Esophagus muscularis mucosa (tissue), 4 donors: Measurements from ENCODE around the gene PDLIM4.

Experiments
- CTCF ChIP-seq, 3 experiments: fragments of 200-600 bp in 2 of 3; fragments of 450-650 bp in 1 of 3; sonication (generic) in 2 of 3; IDR thresholded peaks; one replicate each; pipeline ENCODE4 v1.5.1; 2017 to 2019; ENCODE audit warnings: antibody characterized with exemption in 3 of 3, mild to moderate bottlenecking in 2 of 3, moderate library complexity in 1 of 3
- EP300 ChIP-seq: sonication (generic); formaldehyde crosslinking; IDR thresholded peaks from one replicate; pipeline ENCODE4 v1.6.1; 2017; ENCODE audit warnings: antibody characterized with exemption
- POLR2A ChIP-seq: fragments of 450-650 bp; IDR thresholded peaks from one replicate; pipeline ENCODE4 v1.6.1; 2017; ENCODE audit warnings: antibody characterized with exemption, moderate library complexity, mild to moderate bottlenecking, low read depth
- POLR2AphosphoS5 ChIP-seq, 2 donors: sonication (generic); formaldehyde crosslinking; IDR thresholded peaks; one replicate each; pipeline ENCODE4 v1.6.1; 2017; ENCODE audit warnings: antibody characterized with exemption in 2 of 2

GRCh38 chr5:132289097-132289496 is 31.6 kb downstream of the PDLIM4 start:
- TF ChIP-seq CTCF (IDR thresholded peaks at IDR 0.05) (no peak), POLR2A (no peak), POLR2AphosphoS5 (IDR thresholded peaks at IDR 0.05) (no peak), EP300 (no peak)
